Brain microvascular endothelial cell (primary cell): Measurements from ENCODE around the gene MAPKAPK3.

Experiments
- DNase-seq: peaks from one replicate; pipeline ENCODE4 v3.0.0-alpha.2; 2020
- H3K27ac ChIP-seq: fragments of 250-450 bp; sonication (Bioruptor Pico); 2 replicates; pipeline ENCODE4 v1.5.1; 2020; ENCODE audit warnings: mild to moderate bottlenecking, moderate library complexity
- H3K27me3 ChIP-seq: fragments of 250-450 bp; sonication (Bioruptor Pico); replicated peaks from 2 replicates; pipeline ENCODE4 v1.5.1; 2020; ENCODE audit warnings: mild to moderate bottlenecking
- H3K36me3 ChIP-seq: fragments of 250-450 bp; sonication (Bioruptor Pico); replicated peaks from 2 replicates; pipeline ENCODE4 v1.5.1; 2020; ENCODE audit warnings: mild to moderate bottlenecking
- H3K4me3 ChIP-seq: 2 replicates; pipeline ENCODE4 v1.5.1; 2011; ENCODE audit warnings: low read depth, mild to moderate bottlenecking, control low read depth, low read length, moderate library complexity
- in situ Hi-C: cut with HindIII; loops from 2 replicates; pipeline ENCODE4 v1.10.0; 2017; ENCODE audit warnings: low sequenced_read_pairs, low pct_ligation_motif_present
- TF ChIP-seq, protein P1 (sequence below): IDR thresholded peaks from 2 replicates; pipeline ENCODE4 v1.5.1; 2011; ENCODE audit warnings: low read depth, mild to moderate bottlenecking, moderate library complexity, low read length, control low read depth, inconsistent platforms; ENCODE audit errors: missing control alignments

The MAPKAPK3 gene

DNA sequence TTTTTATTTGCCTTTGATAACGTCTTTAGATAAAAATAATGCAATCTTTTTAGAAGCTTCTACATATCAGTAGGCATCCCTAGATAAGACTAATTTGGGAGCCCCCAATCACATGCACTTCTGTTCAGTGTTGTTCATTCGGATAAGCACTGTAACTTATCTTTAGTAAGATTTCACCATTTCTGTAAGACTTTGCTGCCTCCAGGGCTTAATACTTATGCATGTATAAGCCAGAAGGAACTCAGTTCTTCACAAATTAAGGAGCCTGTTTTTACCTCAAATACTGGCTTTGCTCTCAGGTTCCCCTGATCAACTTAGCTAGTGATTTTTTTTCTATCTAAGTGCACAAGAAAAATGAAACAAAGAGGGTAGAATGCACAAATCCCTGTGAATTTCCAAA is 78.1 kb downstream of the MAPKAPK3 start:
- in situ Hi-C loops, result no loop called here
- H3K36me3 ChIP-seq, result no peaks in the 10 kb centered on the region
- no peaks in the 10 kb centered on the region for H3K27me3 ChIP-seq
- no peak for DNase-seq
- TF ChIP-seq, protein P1, sequence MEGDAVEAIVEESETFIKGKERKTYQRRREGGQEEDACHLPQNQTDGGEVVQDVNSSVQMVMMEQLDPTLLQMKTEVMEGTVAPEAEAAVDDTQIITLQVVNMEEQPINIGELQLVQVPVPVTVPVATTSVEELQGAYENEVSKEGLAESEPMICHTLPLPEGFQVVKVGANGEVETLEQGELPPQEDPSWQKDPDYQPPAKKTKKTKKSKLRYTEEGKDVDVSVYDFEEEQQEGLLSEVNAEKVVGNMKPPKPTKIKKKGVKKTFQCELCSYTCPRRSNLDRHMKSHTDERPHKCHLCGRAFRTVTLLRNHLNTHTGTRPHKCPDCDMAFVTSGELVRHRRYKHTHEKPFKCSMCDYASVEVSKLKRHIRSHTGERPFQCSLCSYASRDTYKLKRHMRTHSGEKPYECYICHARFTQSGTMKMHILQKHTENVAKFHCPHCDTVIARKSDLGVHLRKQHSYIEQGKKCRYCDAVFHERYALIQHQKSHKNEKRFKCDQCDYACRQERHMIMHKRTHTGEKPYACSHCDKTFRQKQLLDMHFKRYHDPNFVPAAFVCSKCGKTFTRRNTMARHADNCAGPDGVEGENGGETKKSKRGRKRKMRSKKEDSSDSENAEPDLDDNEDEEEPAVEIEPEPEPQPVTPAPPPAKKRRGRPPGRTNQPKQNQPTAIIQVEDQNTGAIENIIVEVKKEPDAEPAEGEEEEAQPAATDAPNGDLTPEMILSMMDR, result no peak
- H3K4me3 ChIP-seq, result no peak overlapping the region
- no peak overlapping the region for H3K27ac ChIP-seq

DNA sequence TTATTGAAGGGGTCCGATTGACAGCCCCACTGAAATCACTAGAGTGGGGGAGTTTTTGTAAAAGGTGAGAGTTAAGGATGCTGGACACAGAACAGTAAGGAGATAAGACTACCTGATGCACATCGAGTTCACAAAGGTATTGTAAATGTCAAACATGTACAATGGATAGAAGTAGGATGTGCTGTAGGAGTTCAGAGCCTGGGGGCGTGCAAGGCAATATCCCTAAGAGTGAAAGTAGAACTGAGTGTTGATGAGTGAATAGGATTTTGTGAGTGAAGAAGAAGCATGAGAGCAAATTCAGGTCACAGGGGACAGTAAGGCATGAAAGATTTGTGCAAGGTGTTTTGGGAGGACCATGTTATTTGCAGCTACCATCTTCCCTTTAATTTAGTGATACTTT is 79.3 kb downstream of the MAPKAPK3 start:
- H3K27me3 ChIP-seq, result no peaks in the 10 kb centered on the region
- no peaks in the 10 kb centered on the region for H3K36me3 ChIP-seq
- in situ Hi-C loops, result no loop called here
- no peak for DNase-seq
- H3K27ac ChIP-seq, result no peak overlapping the region
- TF ChIP-seq, protein P1, result no peak
- H3K4me3 ChIP-seq, result no peak overlapping the region

DNA sequence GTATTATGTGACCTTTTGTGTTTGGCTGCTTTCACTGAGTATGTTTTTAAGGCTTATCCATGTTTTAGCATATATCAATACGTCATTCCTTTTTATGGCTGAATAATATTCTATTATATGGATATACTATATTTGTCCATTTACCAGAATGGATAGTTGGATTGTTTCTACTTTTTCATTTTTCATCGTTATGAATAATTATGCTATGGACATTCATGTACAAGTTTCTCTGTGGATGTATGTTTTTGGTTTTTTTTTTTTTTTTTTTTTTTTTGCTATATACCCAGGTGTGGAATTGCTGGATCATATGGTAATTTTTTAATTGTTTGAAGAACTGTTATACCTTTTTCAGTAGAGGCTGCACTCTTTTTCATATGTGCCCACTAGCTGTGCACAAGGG is 81.3 kb downstream of the MAPKAPK3 start:
- Histone ChIP-seq H3K4me3 (no peak overlapping the region), H3K27ac (no peak overlapping the region), H3K27me3 (no peaks in the 10 kb centered on the region), H3K36me3 (no peaks in the 10 kb centered on the region)
- in situ Hi-C loops, result no loop called here
- TF ChIP-seq, protein P1, result no peak
- no peak for DNase-seq
